Loucy (cell line): Measurements from ENCODE around the gene CRYL1.

Experiments used
- H2AFZ ChIP-seq: fragments of 200-600 bp; sonication (generic); 2 replicates; pipeline ENCODE4 v1.6.0; 2016; ENCODE audit warnings: antibody characterized with exemption, mild to moderate bottlenecking, low read length, moderate library complexity
- H3F3A ChIP-seq: fragments of 200-600 bp; 2 replicates; pipeline ENCODE4 v1.6.0; 2016; ENCODE audit warnings: antibody characterized with exemption, low read depth, mild to moderate bottlenecking
- H3K27me3 ChIP-seq: fragments of 200-600 bp; sonication (generic); 2 replicates; pipeline ENCODE4 v1.6.1; 2014; ENCODE audit warnings: low read length, mild to moderate bottlenecking; ENCODE audit not compliant: insufficient read depth, poor library complexity, severe bottlenecking
- H3K36me3 ChIP-seq: fragments of 200-600 bp; sonication (generic); 2 replicates; pipeline ENCODE4 v1.6.1; 2016; ENCODE audit warnings: low read length; ENCODE audit not compliant: insufficient read depth
- H3K4me1 ChIP-seq: fragments of 200-600 bp; sonication (generic); 2 replicates; pipeline ENCODE4 v1.5.1; 2014; ENCODE audit warnings: low read length, mild to moderate bottlenecking; ENCODE audit not compliant: insufficient read depth, poor library complexity, severe bottlenecking
- H3K4me2 ChIP-seq: fragments of 200-600 bp; sonication (generic); 2 replicates; pipeline ENCODE4 v1.6.0; 2014; ENCODE audit warnings: antibody characterized with exemption, low read length, low read depth, mild to moderate bottlenecking; ENCODE audit not compliant: poor library complexity, severe bottlenecking
- H3K4me3 ChIP-seq: fragments of 200-600 bp; sonication (generic); 2 replicates; pipeline ENCODE4 v1.5.1; 2014; ENCODE audit warnings: low read length, mild to moderate bottlenecking, mixed read lengths; ENCODE audit not compliant: poor library complexity, severe bottlenecking
- H3K79me2 ChIP-seq: fragments of 200-600 bp; sonication (generic); 2 replicates; pipeline ENCODE4 v1.6.1; 2014; ENCODE audit warnings: low read length; ENCODE audit not compliant: insufficient read depth
- H3K9ac ChIP-seq: fragments of 200-600 bp; sonication (generic); 2 replicates; pipeline ENCODE4 v1.6.0; 2014; ENCODE audit warnings: mild to moderate bottlenecking, low read depth, low read length, moderate library complexity; ENCODE audit not compliant: poor library complexity, severe bottlenecking
- H3K9me2 ChIP-seq: fragments of 200-600 bp; sonication (generic); replicated peaks from 2 replicates; pipeline ENCODE4 v1.6.1; 2016; ENCODE audit warnings: low read depth, low read length, mixed read lengths
- H3K9me3 ChIP-seq: fragments of 200-600 bp; sonication (generic); 2 replicates; pipeline ENCODE4 v1.6.1; 2014; ENCODE audit warnings: mild to moderate bottlenecking, antibody characterized with exemption, low read length, low read depth; ENCODE audit not compliant: insufficient read depth
- H4K20me1 ChIP-seq: fragments of 200-600 bp; sonication (generic); 2 replicates; pipeline ENCODE4 v1.6.0; 2014; ENCODE audit warnings: antibody characterized with exemption, low read length, mild to moderate bottlenecking; ENCODE audit not compliant: insufficient read depth, poor library complexity, severe bottlenecking
- CTCF ChIP-seq: fragments of 200-600 bp; sonication (generic); conservative IDR thresholded peaks from 2 replicates; pipeline ENCODE4 v1.5.1; 2014; ENCODE audit warnings: mild to moderate bottlenecking, antibody characterized with exemption, low read length
- EZH2phosphoT487 ChIP-seq: fragments of 200-600 bp; IDR thresholded peaks from 2 replicates; pipeline ENCODE4 v1.6.1; 2018; ENCODE audit warnings: antibody characterized with exemption, mild to moderate bottlenecking, moderate library complexity, borderline replicate concordance

The CRYL1 gene

GRCh38 chr13:20442375-20442774 is 83.3 kb downstream of the CRYL1 start:
- Histone ChIP-seq H3F3A (no peaks in the 10 kb centered on the region), H3K4me3 (no peak overlapping the region), H3K9ac (no peak overlapping the region), H3K9me3 (0 out of 2 replicates have a peak, but pooled peaks cover 6% of the 10 kb centered on the region), H3K9me2 (no peaks in the 10 kb centered on the region), H2AFZ (0 out of 2 replicates have a peak overlapping the region, but pooled peaks have one; percentile 26), H3K4me2 (no peak overlapping the region), H3K79me2 (no peaks in the 10 kb centered on the region), H3K27me3 (no peaks in the 10 kb centered on the region), H3K4me1 (no peaks in the 10 kb centered on the region), H4K20me1 (no peaks in the 10 kb centered on the region), H3K36me3 (no peaks in the 10 kb centered on the region)
- no peak for TF ChIP-seq CTCF
- no peak for TF ChIP-seq EZH2phosphoT487

- H3K9me2 ChIP-seq, result no peaks in the 10 kb centered on the region
- no peaks in the 10 kb centered on the region for H3K79me2 ChIP-seq
- no peaks in the 10 kb centered on the region for H3K27me3 ChIP-seq
- H2AFZ ChIP-seq, result 0 out of 2 replicates have a peak overlapping the region, but pooled peaks have one; percentile 26
- 0 out of 2 replicates have a peak, but pooled peaks cover 6% of the 10 kb centered on the region for H3K9me3 ChIP-seq
- no peaks in the 10 kb centered on the region for H3K36me3 ChIP-seq
- H3K4me1 ChIP-seq, result no peaks in the 10 kb centered on the region
- no peaks in the 10 kb centered on the region for H3F3A ChIP-seq
- TF ChIP-seq EZH2phosphoT487, result no peak
- TF ChIP-seq CTCF, result no peak
- no peak overlapping the region for H3K4me2 ChIP-seq
- no peaks in the 10 kb centered on the region for H4K20me1 ChIP-seq
- no peak overlapping the region for H3K4me3 ChIP-seq
- H3K9ac ChIP-seq, result no peak overlapping the region
Measured at GRCh38 chr13:20441879-20442278, 83.8 kb downstream of the CRYL1 start.

GRCh38 chr13:20441056-20441455 is 84.6 kb downstream of the CRYL1 start:
- Histone ChIP-seq H3K79me2 (no peaks in the 10 kb centered on the region), H3K4me2 (no peak overlapping the region), H3K4me1 (no peaks in the 10 kb centered on the region), H3K9me3 (0 out of 2 replicates have a peak, but pooled peaks cover 6% of the 10 kb centered on the region), H2AFZ (no peak overlapping the region), H3K4me3 (no peak overlapping the region), H3K9ac (no peak overlapping the region), H4K20me1 (no peaks in the 10 kb centered on the region), H3K9me2 (no peaks in the 10 kb centered on the region), H3K36me3 (no peaks in the 10 kb centered on the region), H3K27me3 (no peaks in the 10 kb centered on the region), H3F3A (no peaks in the 10 kb centered on the region)
- no peak for TF ChIP-seq EZH2phosphoT487
- no peak for TF ChIP-seq CTCF
